K562 (cell line): Measurements from ENCODE around the gene ANK3. TPM values are rescaled to one million over a fixed set of nuclear protein-coding genes. Genes with fewer than 3 reads are reported as not detected.

Experiments
- ATAC-seq: fragments of 200-7000 bp; cut with Tn5 transposase; 3 replicates; pipeline ENCODE4 v1.9.1; 2020; ENCODE audit warnings: moderate library complexity
- BruUV-seq: library from RNA; stranded (reverse); fragments of 400-500 nt; replicated peaks from 2 replicates; lab custom pipeline; 2021; lab: Mats Ljungman, UMichigan
- CTCF ChIA-PET: fragments of 300-600 bp; formaldehyde crosslinking; extraction: SDS; loops from one replicate; lab custom pipeline; 2021; ENCODE audit warnings: low intra/inter-chr PET ratio; lab: Yijun Ruan, JAX
- POLR2A ChIA-PET: fragments of 300-600, 350-650 bp; sonication (Branson Sonifier 250); formaldehyde crosslinking; extraction: SDS; loops from one replicate; lab custom pipeline; 2021; ENCODE audit warnings: antibody characterized with exemption, inconsistent platforms; lab: Yijun Ruan, JAX
- DNase-seq, 4 experiments: peaks; one replicate each; pipeline versions ENCODE4 v3.0.0 to v3.0.0-alpha.2; 2011 to 2018; ENCODE audit warnings: low spot score in 3 of 4, mixed read lengths in 3 of 4; ENCODE audit errors: extremely low read depth in 1 of 4
- FAIRE-seq: peaks from 2 replicates; lab custom pipeline; 2011; peaks lifted over from hg19 to GRCh38; lab: Jason Lieb, UNC
- H2AFZ ChIP-seq: 2 replicates; pipeline ENCODE4 v1.6.0; 2011; ENCODE audit warnings: low read depth, low read length, control low read depth, inconsistent platforms
- H3K27ac ChIP-seq: fragments of 200-600 bp; 3 replicates; pipeline ENCODE4 v1.8.0; 2011; ENCODE audit warnings: low read depth, mild to moderate bottlenecking, control low read depth, inconsistent platforms, low read length, moderate library complexity, mixed read lengths; ENCODE audit errors: extremely low read depth
- H3K27me3 ChIP-seq, 2 experiments: fragments of 300-600 bp in 1 of 2; 2 replicates in 1 of 2; 3 replicates in 1 of 2; pipeline versions ENCODE4 v1.6.0 to v1.8.0; 2011; ENCODE audit warnings: inconsistent platforms in 2 of 2, low read length in 2 of 2, mild to moderate bottlenecking in 1 of 2, mixed read lengths in 1 of 2, moderate library complexity in 1 of 2; ENCODE audit not compliant: control insufficient read depth in 2 of 2, insufficient read depth in 2 of 2
- H3K36me3 ChIP-seq: fragments of 300-600 bp; 3 replicates; pipeline ENCODE4 v1.8.0; 2011; ENCODE audit warnings: mild to moderate bottlenecking, low read length, inconsistent platforms; ENCODE audit not compliant: control insufficient read depth, insufficient read depth
- H3K4me1 ChIP-seq, 2 experiments: fragments of 200-600 bp in 1 of 2; replicated peaks in 1 of 2; 2 replicates in 1 of 2; 3 replicates in 1 of 2; pipeline versions ENCODE4 v1.5.1 to v1.8.0; 2011; ENCODE audit warnings: inconsistent platforms in 2 of 2, low read length in 2 of 2, mild to moderate bottlenecking in 1 of 2, mixed read lengths in 1 of 2, moderate library complexity in 1 of 2; ENCODE audit not compliant: control insufficient read depth in 2 of 2, insufficient read depth in 2 of 2
- H3K4me2 ChIP-seq: 2 replicates; pipeline ENCODE4 v1.6.1; 2011; ENCODE audit warnings: low read length, control low read depth, inconsistent platforms, mixed read lengths; ENCODE audit not compliant: insufficient read depth
- H3K4me3 ChIP-seq: fragments of 200-600 bp; sonication (generic), shearing (Covaris generic); 2 replicates; pipeline ENCODE4 v1.5.1; 2016; ENCODE audit warnings: control low read depth, inconsistent platforms
- H3K79me2 ChIP-seq: fragments of 200-600 bp; 3 replicates; pipeline ENCODE4 v1.8.0; 2011; ENCODE audit warnings: low read length, inconsistent platforms; ENCODE audit not compliant: control insufficient read depth, insufficient read depth
- H3K9ac ChIP-seq, 2 experiments: 2 replicates each; pipeline versions ENCODE4 v1.6.0 to v1.6.1; 2011; ENCODE audit warnings: low read depth in 2 of 2, low read length in 2 of 2, control low read depth in 1 of 2, inconsistent platforms in 1 of 2, mild to moderate bottlenecking in 1 of 2, mixed read lengths in 1 of 2; ENCODE audit not compliant: insufficient read depth in 1 of 2
- H3K9me1 ChIP-seq: one replicate; pipeline ENCODE4 v1.6.0; 2011; ENCODE audit warnings: inconsistent platforms, mild to moderate bottlenecking, low read length, moderate library complexity; ENCODE audit not compliant: control insufficient read depth, insufficient read depth
- H3K9me3 ChIP-seq: replicated peaks from 2 replicates; pipeline ENCODE4 v1.5.1; 2011; ENCODE audit warnings: low read depth, low read length, inconsistent platforms; ENCODE audit not compliant: control insufficient read depth, insufficient read depth
- H4K20me1 ChIP-seq: replicated peaks from 2 replicates; pipeline ENCODE4 v1.6.1; 2011; ENCODE audit warnings: low read length, inconsistent platforms, mixed read lengths; ENCODE audit not compliant: control insufficient read depth, insufficient read depth
- CBFB ChIP-seq: sonication (generic); formaldehyde crosslinking; IDR thresholded peaks from 2 replicates; pipeline ENCODE4 v1.4.0; 2020; ENCODE audit warnings: mild to moderate bottlenecking, missing genetic modification reagents
- CBX2 ChIP-seq: fragments of 200-600 bp; sonication (generic); IDR thresholded peaks from one replicate; pipeline ENCODE4 v1.6.1; 2012; ENCODE audit warnings: mild to moderate bottlenecking, low read length, inconsistent platforms; ENCODE audit not compliant: insufficient read depth, poor library complexity, severe bottlenecking
- CREB1 ChIP-seq, 2 experiments: sonication (generic) in 1 of 2; formaldehyde crosslinking in 1 of 2; IDR thresholded peaks; 2 replicates each; pipeline versions ENCODE4 v1.6.1 to v1.8.0; 2012 to 2022; ENCODE audit warnings: inconsistent platforms in 1 of 2, mild to moderate bottlenecking in 1 of 2, missing genetic modification reagents in 1 of 2, moderate library complexity in 1 of 2
- CREB5 ChIP-seq: fragments of 250-450 bp; sonication (Bioruptor Pico); IDR thresholded peaks from 2 replicates; pipeline ENCODE4 v1.5.0; 2020; ENCODE audit warnings: mild to moderate bottlenecking
- CTBP1 ChIP-seq: fragments of 450-650 bp; IDR thresholded peaks from 2 replicates; pipeline ENCODE4 v1.6.1; 2016; ENCODE audit warnings: borderline replicate concordance
- DMBX1 ChIP-seq: fragments of 250-450 bp; sonication (Bioruptor Pico); IDR thresholded peaks from 2 replicates; pipeline ENCODE4 v1.8.0; 2022; ENCODE audit warnings: inconsistent platforms, mild to moderate bottlenecking, moderate library complexity, borderline replicate concordance
- FOXA3 ChIP-seq, 2 experiments: fragments of 450-650 bp in 1 of 2; sonication (generic) in 1 of 2; formaldehyde crosslinking; IDR thresholded peaks in 1 of 2; conservative IDR thresholded peaks in 1 of 2; 2 replicates each; pipeline versions ENCODE4 v1.4.0 to v1.8.0; 2020 to 2022; ENCODE audit warnings: mild to moderate bottlenecking in 2 of 2, missing genetic modification reagents in 1 of 2
- FOXK2 ChIP-seq, 2 experiments: fragments of 450-650 bp; IDR thresholded peaks in 1 of 2; conservative IDR thresholded peaks in 1 of 2; 2 replicates each; pipeline ENCODE4 v1.6.1; 2016; ENCODE audit warnings: low read depth in 2 of 2, mild to moderate bottlenecking in 1 of 2
- HDAC2 ChIP-seq: fragments of 450-650 bp; IDR thresholded peaks from 2 replicates; pipeline ENCODE4 v1.6.1; 2016; ENCODE audit warnings: mild to moderate bottlenecking
- RBFOX2 ChIP-seq: fragments of 200-400 bp; formaldehyde crosslinking; IDR thresholded peaks from 2 replicates; pipeline ENCODE4 v1.6.1; 2017; ENCODE audit warnings: low read depth, mild to moderate bottlenecking, low read length, moderate library complexity
- RCOR1 ChIP-seq, 2 experiments: IDR thresholded peaks; 2 replicates each; pipeline ENCODE4 v1.6.1; 2012; ENCODE audit warnings: low read depth in 2 of 2, low read length in 2 of 2, borderline replicate concordance in 1 of 2, improper control_type of control experiment in 1 of 2
- SAP30 ChIP-seq: fragments of 200-600 bp; sonication (generic); IDR thresholded peaks from 2 replicates; pipeline ENCODE4 v1.6.1; 2012; ENCODE audit warnings: borderline replicate concordance, low read depth, mild to moderate bottlenecking, moderate library complexity, low read length, control low read depth, inconsistent platforms; ENCODE audit not compliant: insufficient read depth, poor library complexity, severe bottlenecking
- SOX6 ChIP-seq: fragments of 450-650 bp; IDR thresholded peaks from 2 replicates; pipeline ENCODE4 v1.6.1; 2014; ENCODE audit warnings: mild to moderate bottlenecking
- VEZF1 ChIP-seq: fragments of 200-800 bp; sonication (Bioruptor generic); IDR thresholded peaks from 2 replicates; pipeline ENCODE4 v1.6.1; 2017; ENCODE audit warnings: missing genetic modification characterization, missing compliant biosample characterization
- ZC3H11A ChIP-seq: IDR thresholded peaks from 2 replicates; pipeline ENCODE4 v1.6.1; 2012; ENCODE audit warnings: low read depth, low read length, improper control_type of control experiment
- ZEB2 ChIP-seq: fragments of 450-650 bp; IDR thresholded peaks from 2 replicates; pipeline ENCODE4 v1.6.1; 2016
- WGBS: fragments of 100-300 bp; shearing (Covaris generic); methylation state at CpG from one replicate; pipeline ENCODE4 v1.1.6; 2016; ENCODE audit warnings: low coverage, mixed read lengths; ENCODE audit not compliant: insufficient coverage; ENCODE audit errors: missing lambda C conversion rate; 5-methylcytosine and 5-hydroxymethylcytosine counted together
- in situ Hi-C: fragments of 300-500 bp; cut with MboI; formaldehyde crosslinking; loops from 4 replicates; pipeline ENCODE4 v1.15.0; 2018; ENCODE audit warnings: inconsistent platforms, mixed read lengths
- intact Hi-C: fragments of 100-400 bp; cut with micrococcal nuclease; formaldehyde crosslinking; loops from 2 replicates; pipeline ENCODE4 v1.14.2; 2022
- polyA plus RNA-seq, 8 experiments: library from polyadenylated mRNA; depleted of rRNA in 4 of 8; stranded (reverse) in 5 of 8; unstranded in 3 of 8; fragments of >200 nt; fragmentation: Nextera tagmentation in 2 of 8; fragmentation: Illumina TruSeq in 1 of 8; extraction: Ambion mirVana in 2 of 8; extraction: Trizol in 1 of 8; gene quantifications; 2 replicates each; pipeline versions ENCODE4 v1.2.1 to v1.2.3, GENCODE V29; 2011 to 2014; ENCODE audit warnings: inconsistent platforms in 1 of 8, missing spikeins in 1 of 8
- total RNA-seq, 7 experiments: library from RNA; depleted of rRNA in 6 of 7; stranded (reverse); fragments of >200 nt in 6 of 7; fragmentation: Illumina TruSeq in 2 of 7; extraction: Trizol in 2 of 7; gene quantifications; 2 replicates each; pipeline versions ENCODE4 v1.2.1 to v1.2.3, GENCODE V29; 2011 to 2021; ENCODE audit warnings: low replicate concordance in 1 of 7

Gene ANK3
- total and polyA plus RNA-seq, 9 of the 15 experiments (the other 6 are each of a cell fraction or from before 2014, with no cell fraction given): 10.0 to 32.3 (median 17.9) TPM

- H3K9ac ChIP-seq: no peak overlapping the region
- H3K36me3 ChIP-seq: no peaks in the 10 kb centered on the region
- H3K27ac ChIP-seq: no peak overlapping the region
- no peak overlapping the region for H3K4me3 ChIP-seq
- DNase-seq (peak in 1 of 4 experiments; percentile 8), FAIRE-seq (no peak), ATAC-seq (peak; percentile 73)
- ChIA-PET CTCF (no interaction called here), POLR2A (interaction anchor here (0.7 to 1.2 kb wide), 3 partner anchors 13 to 70 kb away, joined by 3 to 4 read pairs (median 3); no protein-coding TSS in a partner anchor)
- WGBS: 8% methylated on average over 4 of the region's 4 CpGs
- intact Hi-C loops (no loop called here), in situ Hi-C loops (no loop called here)
- TF ChIP-seq FOXK2 (conservative IDR thresholded peaks at IDR 0.05 in 1 of 2, IDR thresholded peaks at IDR 0.05 in 1 of 2; ENCODE audit: low read depth in 2 of 2) (0 out of 4 replicates have a peak, but pooled peaks of 1 of the 2 experiments have one; percentile 26), SAP30 (no peak), RBFOX2 (no peak), SOX6 (0 out of 2 replicates have a peak, but pooled peaks have one; percentile 21), HDAC2 (no peak), ZEB2 (no peak), CTBP1 (peak; percentile 35; the same call in 1 of the 2 replicates), VEZF1 (peak; percentile 69; the same call in 1 of the 2 replicates), CREB1 (IDR thresholded peaks at IDR 0.05) (no peak), CREB1 (CRISPR knock-in tag; IDR thresholded peaks at IDR 0.05) (no peak), CBX2 (no peak), ZC3H11A (no peak), DMBX1 (CRISPR knock-in tag) (no peak), CBFB (CRISPR knock-in tag) (no peak), FOXA3 (CRISPR knock-in tag; conservative IDR thresholded peaks at IDR 0.05 in 1 of 2, IDR thresholded peaks at IDR 0.05 in 1 of 2) (0 out of 4 replicates have a peak, but pooled peaks of 1 of the 2 experiments have one; percentile 29), RCOR1 (IDR thresholded peaks at IDR 0.05; ENCODE audit: borderline replicate concordance in 1 of 2, low read depth in 2 of 2, low read length in 2 of 2) (peak in 1 of 2 experiments; percentile 20; a peak in 1 of 4 replicates), CREB5 (CRISPR knock-in tag) (no peak)
- H3K27me3 ChIP-seq: no peaks in the 10 kb centered on the region
- H3K4me2 ChIP-seq: no peak overlapping the region
- H3K79me2 ChIP-seq: no peaks in the 10 kb centered on the region
- H2AFZ ChIP-seq: no peak overlapping the region
- H3K9me3 ChIP-seq: no peaks in the 10 kb centered on the region
- H4K20me1 ChIP-seq: no peaks in the 10 kb centered on the region
- peaks cover 3 to 5% of the 10 kb centered on the region in 2 experiments; a peak in 3 of 5 replicates for H3K4me1 ChIP-seq
- no TSS peak for BruUV-seq
- H3K9me1 ChIP-seq: no peaks in the 10 kb centered on the region
These were observed 214.2 kb downstream of the ANK3 start for GRCh38 chr10:60175441-60175971.
